Activated CD4-positive, alpha-beta memory T cell treated with anti-CD3 and anti-CD28 coated beads, Interleukin-2, amount 10 ng/mL, durations not matched to agents 7 days and 5 days (primary cell): ENCODE results near the gene ST6GALNAC3. TPM values are rescaled to one million over a fixed set of nuclear protein-coding genes. Genes with fewer than 3 reads are reported as not detected.

Experiments
- CTCF ChIA-PET: fragments of 350-600 bp; sonication (Branson Sonifier 250); formaldehyde crosslinking; loops from one replicate; lab custom pipeline; 2021; ENCODE audit warnings: antibody characterized with exemption, inconsistent platforms; lab: Charles Lee
- POLR2A ChIA-PET: fragments of 350-600 bp; sonication (Branson Sonifier 250); formaldehyde crosslinking; loops from one replicate; lab custom pipeline; 2021; ENCODE audit warnings: antibody characterized with exemption; lab: Charles Lee
- DNase-seq: peaks from one replicate; pipeline ENCODE4 v3.0.0-alpha.2; 2020
- H3K27ac Mint-ChIP-seq: one replicate; pipeline ENCODE4 v1.8.0; 2021; ENCODE audit warnings: mild to moderate bottlenecking, mixed read lengths
- H3K27me3 Mint-ChIP-seq: one replicate; pipeline ENCODE4 v1.8.0; 2021; ENCODE audit warnings: mixed read lengths
- H3K36me3 Mint-ChIP-seq: one replicate; pipeline ENCODE4 v1.8.0; 2021; ENCODE audit warnings: low read depth, mixed read lengths
- H3K4me1 Mint-ChIP-seq: one replicate; pipeline ENCODE4 v1.8.0; 2021; ENCODE audit warnings: mixed read lengths
- H3K4me3 Mint-ChIP-seq: one replicate; pipeline ENCODE4 v1.8.0; 2021; ENCODE audit warnings: mild to moderate bottlenecking, mixed read lengths
- H3K9me3 Mint-ChIP-seq: one replicate; pipeline ENCODE4 v1.8.0; 2021; ENCODE audit warnings: mixed read lengths
- total RNA-seq, 2 experiments: library from RNA; stranded (reverse); gene quantifications; one replicate each; pipeline ENCODE4 v1.2.3, GENCODE V29; 2021

The ST6GALNAC3 gene
- total RNA-seq, 2 experiments from 2014 or later, result not detected

DNA sequence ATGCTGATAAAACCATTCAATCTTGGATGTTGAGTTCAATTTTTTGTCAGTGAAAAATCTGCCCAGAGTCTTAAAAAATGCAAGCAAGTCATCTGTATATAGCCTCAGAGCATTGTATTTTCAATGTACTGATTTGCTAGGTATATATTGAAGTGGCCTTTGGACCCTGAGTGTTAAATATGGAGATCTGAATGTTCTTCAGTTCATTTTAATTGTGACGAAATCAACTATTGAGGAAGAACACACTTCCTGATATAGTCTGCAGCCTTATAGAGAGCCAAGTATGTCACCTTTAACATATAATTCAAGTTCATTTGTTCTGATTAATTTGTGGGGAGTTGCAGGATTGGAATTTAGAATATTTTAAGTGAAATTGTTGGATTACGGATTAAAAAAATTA is 128.1 kb downstream of the ST6GALNAC3 start:
- DNase-seq, result no peak
- H3K4me3 Mint-ChIP-seq, result no peak overlapping the region
- CTCF ChIA-PET, result no interaction called here
- H3K9me3 Mint-ChIP-seq, result no peaks in the 10 kb centered on the region
- no peak overlapping the region for H3K27ac Mint-ChIP-seq
- H3K4me1 Mint-ChIP-seq, result no peaks in the 10 kb centered on the region
- no peaks in the 10 kb centered on the region for H3K27me3 Mint-ChIP-seq
- POLR2A ChIA-PET, result no interaction called here
- no peaks in the 10 kb centered on the region for H3K36me3 Mint-ChIP-seq

GRCh38 chr1:76203127-76203526 is 128.6 kb downstream of the ST6GALNAC3 start:
- ChIA-PET CTCF (no interaction called here), POLR2A (no interaction called here)
- Mint-ChIP-seq H3K9me3 (no peaks in the 10 kb centered on the region), H3K36me3 (no peaks in the 10 kb centered on the region), H3K4me1 (no peaks in the 10 kb centered on the region), H3K27me3 (no peaks in the 10 kb centered on the region), H3K27ac (no peak overlapping the region), H3K4me3 (no peak overlapping the region)
- no peak for DNase-seq

- no peaks in the 10 kb centered on the region for H3K4me1 Mint-ChIP-seq
- H3K27me3 Mint-ChIP-seq, result peaks cover 2% of the 10 kb centered on the region
- DNase-seq, result no peak
- ChIA-PET CTCF (no interaction called here), POLR2A (no interaction called here)
- H3K9me3 Mint-ChIP-seq, result no peaks in the 10 kb centered on the region
- no peak overlapping the region for H3K27ac Mint-ChIP-seq
- no peak overlapping the region for H3K4me3 Mint-ChIP-seq
- no peaks in the 10 kb centered on the region for H3K36me3 Mint-ChIP-seq
Measured at GRCh38 chr1:76209238-76209637, 134.7 kb downstream of the ST6GALNAC3 start.

DNA sequence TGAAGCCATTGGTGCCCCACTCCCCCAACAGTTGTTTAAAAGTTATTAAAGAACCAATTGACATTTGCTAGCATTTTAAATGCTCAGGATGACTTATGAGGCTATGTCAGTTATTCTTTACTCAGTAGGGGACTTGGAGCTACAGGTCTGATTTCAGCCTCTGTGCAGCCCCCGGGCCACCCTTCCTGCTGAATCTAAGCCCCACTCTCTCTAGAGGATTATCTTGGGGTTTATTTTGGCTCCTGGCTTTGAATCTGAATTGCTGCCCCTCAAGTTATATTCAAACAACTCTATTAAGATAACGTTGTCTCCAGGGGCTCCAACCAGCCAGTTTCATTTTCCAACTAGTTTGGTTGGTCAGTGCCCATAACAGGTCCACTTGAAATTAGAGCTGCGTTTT is 135.1 kb downstream of the ST6GALNAC3 start:
- no peaks in the 10 kb centered on the region for H3K9me3 Mint-ChIP-seq
- no peak overlapping the region for H3K27ac Mint-ChIP-seq
- H3K4me3 Mint-ChIP-seq, result no peak overlapping the region
- DNase-seq, result no peak
- H3K4me1 Mint-ChIP-seq, result no peaks in the 10 kb centered on the region
- POLR2A ChIA-PET, result no interaction called here
- H3K36me3 Mint-ChIP-seq, result no peaks in the 10 kb centered on the region
- peaks cover 2% of the 10 kb centered on the region for H3K27me3 Mint-ChIP-seq
- CTCF ChIA-PET, result no interaction called here

DNA sequence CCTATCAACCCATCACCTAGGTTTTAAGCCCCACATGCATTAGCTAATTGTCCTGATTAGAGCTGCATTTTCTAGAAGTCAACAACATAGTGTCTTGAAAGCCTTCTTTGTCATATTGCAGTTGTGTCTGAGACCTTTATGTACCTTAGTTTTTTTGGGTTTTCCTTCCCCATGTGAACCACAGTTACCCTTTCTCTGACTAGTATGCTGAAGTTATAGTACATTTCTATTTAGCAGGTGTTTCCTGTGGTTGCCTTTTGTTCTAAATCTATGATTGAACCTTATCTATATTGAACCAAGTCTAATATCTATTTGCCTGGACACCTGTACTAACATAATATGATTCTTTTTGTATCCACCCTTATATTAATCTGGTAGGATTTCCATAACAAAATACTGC is 135.6 kb downstream of the ST6GALNAC3 start:
- ChIA-PET CTCF (no interaction called here), POLR2A (no interaction called here)
- H3K27me3 Mint-ChIP-seq, result peaks cover 2% of the 10 kb centered on the region
- no peaks in the 10 kb centered on the region for H3K36me3 Mint-ChIP-seq
- no peaks in the 10 kb centered on the region for H3K4me1 Mint-ChIP-seq
- no peaks in the 10 kb centered on the region for H3K9me3 Mint-ChIP-seq
- no peak overlapping the region for H3K4me3 Mint-ChIP-seq
- H3K27ac Mint-ChIP-seq, result no peak overlapping the region
- no peak for DNase-seq

DNA sequence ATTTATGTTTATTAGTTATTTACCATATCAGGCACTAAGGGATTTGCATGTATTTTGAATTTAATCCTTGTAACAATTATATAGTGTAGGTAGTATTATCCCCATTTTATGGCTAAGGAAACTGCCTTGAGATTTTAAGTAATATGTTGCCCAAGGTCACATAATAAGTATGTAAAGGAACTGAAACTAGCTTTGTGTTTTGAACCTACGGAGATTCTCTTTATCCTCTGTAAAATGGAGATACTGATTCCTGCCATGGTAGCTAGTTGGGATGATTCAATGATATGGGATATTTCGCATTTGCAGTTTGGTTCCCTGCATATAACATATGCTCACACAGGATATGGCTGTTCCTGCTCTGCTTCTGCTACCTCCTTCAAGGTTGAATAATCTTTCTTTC is 144.3 kb downstream of the ST6GALNAC3 start:
- Mint-ChIP-seq H3K4me1 (no peaks in the 10 kb centered on the region), H3K27me3 (no peaks in the 10 kb centered on the region), H3K36me3 (no peaks in the 10 kb centered on the region), H3K27ac (no peak overlapping the region), H3K9me3 (no peaks in the 10 kb centered on the region), H3K4me3 (no peak overlapping the region)
- ChIA-PET CTCF (no interaction called here), POLR2A (no interaction called here)
- no peak for DNase-seq

GRCh38 chr1:76219366-76219818 is 144.8 kb downstream of the ST6GALNAC3 start:
- Mint-ChIP-seq H3K27me3 (no peaks in the 10 kb centered on the region), H3K9me3 (no peaks in the 10 kb centered on the region), H3K4me1 (no peaks in the 10 kb centered on the region), H3K36me3 (no peaks in the 10 kb centered on the region), H3K4me3 (no peak overlapping the region), H3K27ac (no peak overlapping the region)
- no peak for DNase-seq
- ChIA-PET CTCF (no interaction called here), POLR2A (no interaction called here)

DNA sequence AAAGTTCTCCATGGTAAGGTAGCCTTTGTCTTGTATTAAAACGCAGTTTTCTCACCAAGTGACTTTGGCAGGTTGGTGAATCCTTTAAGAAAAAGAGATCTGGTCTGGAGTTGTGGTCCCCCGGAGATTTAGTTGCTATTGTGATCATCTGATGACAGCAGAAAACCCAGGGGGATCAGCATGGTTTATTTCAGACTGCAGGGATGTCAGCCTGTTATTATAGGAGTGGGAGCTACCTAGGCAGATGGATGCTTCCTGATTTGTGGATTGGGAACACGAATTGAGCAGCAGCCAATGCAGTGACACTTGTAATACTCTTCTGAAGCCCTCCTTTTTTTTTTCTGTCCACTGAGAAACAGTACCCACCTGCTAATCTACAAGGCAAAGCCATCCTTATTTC is 150.2 kb downstream of the ST6GALNAC3 start:
- Mint-ChIP-seq H3K27me3 (no peaks in the 10 kb centered on the region), H3K27ac (no peak overlapping the region), H3K36me3 (no peaks in the 10 kb centered on the region), H3K9me3 (no peaks in the 10 kb centered on the region), H3K4me3 (no peak overlapping the region), H3K4me1 (no peaks in the 10 kb centered on the region)
- ChIA-PET CTCF (no interaction called here), POLR2A (no interaction called here)
- no peak for DNase-seq

DNA sequence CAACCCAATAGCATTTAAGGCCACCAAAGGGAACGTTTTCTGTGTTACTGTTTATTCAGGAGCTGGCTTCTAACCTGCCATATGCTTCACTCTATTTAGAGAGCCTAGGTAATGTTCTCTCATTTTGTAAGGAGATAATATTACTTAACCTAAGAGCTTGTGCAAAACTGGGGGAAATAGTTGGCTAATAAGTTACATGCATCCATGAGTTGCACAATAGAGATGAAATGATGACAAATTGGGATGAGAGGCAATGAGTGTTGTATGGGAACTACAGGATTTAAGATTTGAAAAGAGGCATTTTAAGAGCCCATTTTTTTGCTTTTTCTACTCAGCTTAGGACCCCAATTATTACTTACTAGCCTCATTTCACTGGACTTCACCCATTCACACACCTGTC is 151.0 kb downstream of the ST6GALNAC3 start:
- no peak for DNase-seq
- no peaks in the 10 kb centered on the region for H3K36me3 Mint-ChIP-seq
- ChIA-PET POLR2A (no interaction called here), CTCF (no interaction called here)
- no peak overlapping the region for H3K4me3 Mint-ChIP-seq
- H3K9me3 Mint-ChIP-seq, result no peaks in the 10 kb centered on the region
- H3K4me1 Mint-ChIP-seq, result no peaks in the 10 kb centered on the region
- H3K27ac Mint-ChIP-seq, result no peak overlapping the region
- no peaks in the 10 kb centered on the region for H3K27me3 Mint-ChIP-seq

DNA sequence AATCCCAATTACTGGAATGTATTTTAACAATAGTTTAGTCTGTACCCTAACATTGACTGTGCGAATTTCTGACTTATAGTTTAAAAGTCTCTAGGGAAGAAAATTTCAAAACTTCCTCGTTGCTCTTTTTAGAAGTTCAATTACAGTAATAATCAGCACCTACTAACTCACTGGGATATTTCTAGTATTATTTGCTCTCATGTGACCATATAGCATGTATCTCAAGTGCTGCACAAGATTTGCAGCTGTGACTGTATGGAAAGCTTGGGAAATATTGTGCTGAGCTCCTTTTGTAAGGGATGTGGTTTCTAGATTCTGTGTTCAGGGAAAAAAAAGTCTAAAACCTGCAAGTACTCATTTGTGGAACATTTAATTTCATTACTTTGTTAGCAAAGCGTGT is 153.1 kb downstream of the ST6GALNAC3 start:
- no peak overlapping the region for H3K27ac Mint-ChIP-seq
- H3K36me3 Mint-ChIP-seq, result no peaks in the 10 kb centered on the region
- POLR2A ChIA-PET, result no interaction called here
- H3K4me1 Mint-ChIP-seq, result no peaks in the 10 kb centered on the region
- H3K27me3 Mint-ChIP-seq, result no peaks in the 10 kb centered on the region
- CTCF ChIA-PET, result interaction anchor here (0.6 kb wide), 1 partner anchor 309 kb away, joined by 4 read pairs; no protein-coding TSS in a partner anchor
- no peak overlapping the region for H3K4me3 Mint-ChIP-seq
- DNase-seq, result no peak
- H3K9me3 Mint-ChIP-seq, result no peaks in the 10 kb centered on the region

DNA sequence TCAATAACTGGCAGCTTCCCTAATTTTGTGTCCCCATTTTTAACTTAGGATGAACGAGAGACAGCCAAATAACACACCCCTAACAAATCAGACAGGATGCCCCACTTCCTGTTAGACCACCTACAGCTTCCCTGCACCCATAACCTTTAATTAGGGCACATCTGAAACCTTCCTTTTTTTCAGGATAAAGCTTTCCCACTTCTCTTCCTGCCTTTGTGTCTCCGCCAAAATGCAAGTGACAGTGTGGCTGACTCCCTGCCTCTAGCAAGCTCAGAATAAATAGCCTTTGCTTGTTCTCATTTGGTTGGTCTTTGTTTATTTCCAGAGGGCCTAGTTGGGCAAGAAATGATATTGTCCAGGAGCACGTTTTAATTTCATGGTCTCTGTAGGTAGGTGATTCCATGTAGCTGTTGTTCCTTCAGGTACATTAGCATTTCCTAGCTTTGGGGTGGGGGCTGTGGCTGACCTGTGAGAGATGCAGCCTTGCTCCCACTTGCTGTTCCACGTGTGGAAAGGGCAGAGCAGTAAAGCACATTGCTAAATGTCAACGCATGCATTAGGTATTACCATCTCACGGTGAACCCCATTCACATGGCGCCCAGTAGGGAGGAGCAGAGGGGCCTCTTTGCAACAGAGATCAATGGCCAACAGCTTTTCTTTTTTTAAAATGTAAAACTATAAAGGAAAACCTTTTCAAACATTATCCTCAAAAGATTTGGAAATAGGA is 154.9 kb downstream of the ST6GALNAC3 start:
- CTCF ChIA-PET, result no interaction called here
- Mint-ChIP-seq H3K9me3 (no peaks in the 10 kb centered on the region), H3K27ac (no peak overlapping the region), H3K27me3 (no peaks in the 10 kb centered on the region), H3K4me3 (no peak overlapping the region), H3K36me3 (no peaks in the 10 kb centered on the region), H3K4me1 (no peaks in the 10 kb centered on the region)
- no peak for DNase-seq
- POLR2A ChIA-PET, result no interaction called here

GRCh38 chr1:76230842-76231281 is 156.3 kb downstream of the ST6GALNAC3 start:
- H3K9me3 Mint-ChIP-seq, result no peaks in the 10 kb centered on the region
- ChIA-PET POLR2A (no interaction called here), CTCF (no interaction called here)
- H3K27ac Mint-ChIP-seq, result no peak overlapping the region
- H3K4me1 Mint-ChIP-seq, result no peaks in the 10 kb centered on the region
- no peak overlapping the region for H3K4me3 Mint-ChIP-seq
- H3K36me3 Mint-ChIP-seq, result no peaks in the 10 kb centered on the region
- no peak for DNase-seq
- no peaks in the 10 kb centered on the region for H3K27me3 Mint-ChIP-seq

DNA sequence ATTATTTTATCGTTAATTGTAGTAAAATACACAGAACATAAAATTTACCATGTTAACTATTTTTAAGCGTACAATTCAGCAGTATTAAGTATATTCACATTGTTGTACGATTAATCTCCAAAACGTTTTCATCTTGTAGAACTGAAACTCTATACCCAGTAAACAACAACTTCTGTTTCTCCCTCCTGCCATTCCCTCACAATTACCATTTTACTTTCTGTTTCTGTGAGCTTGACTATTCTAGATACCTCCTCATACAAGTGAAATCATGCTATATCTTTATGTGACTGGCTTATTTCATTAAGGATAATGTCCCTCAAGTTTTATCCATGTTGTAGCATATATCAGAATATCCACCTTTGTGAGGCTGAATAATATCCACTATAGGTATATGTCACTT is 156.8 kb downstream of the ST6GALNAC3 start:
- Mint-ChIP-seq H3K4me1 (no peaks in the 10 kb centered on the region), H3K27me3 (no peaks in the 10 kb centered on the region), H3K9me3 (no peaks in the 10 kb centered on the region), H3K36me3 (no peaks in the 10 kb centered on the region), H3K27ac (no peak overlapping the region), H3K4me3 (no peak overlapping the region)
- DNase-seq, result no peak
- CTCF ChIA-PET, result no interaction called here
- POLR2A ChIA-PET, result no interaction called here

GRCh38 chr1:76232666-76233065 is 158.1 kb downstream of the ST6GALNAC3 start:
- CTCF ChIA-PET, result no interaction called here
- Mint-ChIP-seq H3K9me3 (no peaks in the 10 kb centered on the region), H3K4me1 (no peaks in the 10 kb centered on the region), H3K27me3 (no peaks in the 10 kb centered on the region), H3K27ac (no peak overlapping the region), H3K36me3 (no peaks in the 10 kb centered on the region), H3K4me3 (no peak overlapping the region)
- DNase-seq, result no peak
- POLR2A ChIA-PET, result no interaction called here
